HepG2 (cell line): ENCODE measurements around the gene MRPL18. TPM values are rescaled to one million over a fixed set of nuclear protein-coding genes. Genes with fewer than 3 reads are reported as not detected.

Experiments used
- ATAC-seq: fragments of 200-7000 bp; cut with Tn5 transposase; 3 replicates; pipeline ENCODE4 v1.9.1; 2020; ENCODE audit warnings: mild to moderate bottlenecking, moderate library complexity
- BruUV-seq: library from RNA; stranded (reverse); fragments of 400-500 nt; replicated peaks from 2 replicates; lab custom pipeline; 2021; lab: Mats Ljungman, UMichigan
- CTCF ChIA-PET: fragments of 300-600 bp; formaldehyde crosslinking; extraction: SDS; loops from one replicate; lab custom pipeline; 2021; ENCODE audit warnings: low total read pairs, inconsistent platforms, low intra/inter-chr PET ratio; lab: Yijun Ruan, JAX
- POLR2A ChIA-PET: fragments of 350-600 bp; sonication (Branson Sonifier 250); formaldehyde crosslinking; loops from one replicate; lab custom pipeline; 2020; ENCODE audit warnings: antibody characterized with exemption, inconsistent platforms; lab: Yijun Ruan, JAX
- DNase-seq: peaks from one replicate; pipeline ENCODE4 v3.0.0-alpha.2; 2015; ENCODE audit warnings: low spot score
- FAIRE-seq: peaks from 3 replicates; lab custom pipeline; 2011; peaks lifted over from hg19 to GRCh38; lab: Jason Lieb, UNC
- H2AFZ ChIP-seq: one replicate; pipeline ENCODE4 v1.6.1; 2011; ENCODE audit warnings: low read length, inconsistent platforms
- H3K27ac ChIP-seq: fragments of 300-600 bp; 3 replicates; pipeline ENCODE4 v1.8.0; 2011; ENCODE audit warnings: mixed run types, mild to moderate bottlenecking, mixed read lengths, low read length, inconsistent platforms; ENCODE audit not compliant: insufficient read depth; ENCODE audit errors: extremely low read length
- H3K27me3 ChIP-seq, 2 experiments: fragments of 200-600 bp in 1 of 2; 2 replicates in 1 of 2; 3 replicates in 1 of 2; pipeline versions ENCODE4 v1.6.0 to v1.8.0; 2011; ENCODE audit warnings: low read length in 2 of 2, mild to moderate bottlenecking in 2 of 2, moderate library complexity in 2 of 2, inconsistent platforms in 1 of 2; ENCODE audit not compliant: insufficient read depth in 2 of 2, control insufficient read depth in 1 of 2
- H3K36me3 ChIP-seq, 2 experiments: fragments of 200-600 bp in 1 of 2; replicated peaks in 1 of 2; 2 replicates in 1 of 2; 3 replicates in 1 of 2; pipeline versions ENCODE4 v1.5.1 to v1.8.0; 2011; ENCODE audit warnings: low read length in 2 of 2, inconsistent platforms in 1 of 2; ENCODE audit not compliant: insufficient read depth in 2 of 2, control insufficient read depth in 1 of 2
- H3K4me1 ChIP-seq: 2 replicates; pipeline ENCODE4 v1.5.1; 2012; ENCODE audit warnings: low read length, inconsistent platforms; ENCODE audit not compliant: insufficient read depth
- H3K4me2 ChIP-seq: 2 replicates; pipeline ENCODE4 v1.6.0; 2011; ENCODE audit warnings: low read depth, low read length, inconsistent platforms
- H3K4me3 ChIP-seq, 3 experiments: fragments of 200-600 bp in 1 of 3; sonication (generic), shearing (Covaris generic) in 1 of 3; replicated peaks in 1 of 3; 2 replicates each; pipeline ENCODE4 v1.5.1; 2011 to 2016; ENCODE audit warnings: low read length in 3 of 3, inconsistent platforms in 2 of 3, low read depth in 2 of 3, mild to moderate bottlenecking in 2 of 3, control low read depth in 1 of 3, mixed read lengths in 1 of 3; ENCODE audit not compliant: insufficient read depth in 1 of 3
- H3K79me2 ChIP-seq: one replicate; pipeline ENCODE4 v1.6.1; 2011; ENCODE audit warnings: low read length, inconsistent platforms; ENCODE audit not compliant: insufficient read depth
- H3K9ac ChIP-seq: 2 replicates; pipeline ENCODE4 v1.6.0; 2011; ENCODE audit warnings: mild to moderate bottlenecking, low read depth, low read length, inconsistent platforms; ENCODE audit not compliant: insufficient read depth
- H3K9me3 ChIP-seq: 2 replicates; pipeline ENCODE4 v1.5.1; 2012; ENCODE audit warnings: mild to moderate bottlenecking, low read length
- H4K20me1 ChIP-seq: 2 replicates; pipeline ENCODE4 v1.6.0; 2011; ENCODE audit warnings: inconsistent platforms, mild to moderate bottlenecking, low read length, moderate library complexity; ENCODE audit not compliant: insufficient read depth
- KLF13 ChIP-seq: sonication (generic); formaldehyde crosslinking; IDR thresholded peaks from 2 replicates; pipeline ENCODE4 v1.4.0; 2020; ENCODE audit warnings: mild to moderate bottlenecking, missing genetic modification reagents
- MBNL3 ChIP-seq: fragments of 250-450 bp; sonication (Bioruptor Pico); conservative IDR thresholded peaks from 2 replicates; pipeline ENCODE4 v1.8.0; 2022; ENCODE audit warnings: mild to moderate bottlenecking, inconsistent platforms
- RFXANK ChIP-seq: IDR thresholded peaks from 2 replicates; pipeline ENCODE4 v1.6.1; 2016
- SMC3 ChIP-seq: IDR thresholded peaks from 2 replicates; pipeline ENCODE4 v1.6.1; 2011; ENCODE audit warnings: low read length, improper control_type of control experiment
- TAF1 ChIP-seq: sonication (generic); formaldehyde crosslinking; IDR thresholded peaks from 2 replicates; pipeline ENCODE4 v1.4.0; 2020; ENCODE audit warnings: missing genetic modification reagents
- ZBTB40 ChIP-seq, 2 experiments: fragments of 450-650 bp in 1 of 2; sonication (generic) in 1 of 2; formaldehyde crosslinking in 1 of 2; IDR thresholded peaks; 2 replicates each; pipeline versions ENCODE4 v1.6.1 to v1.8.0; 2016 to 2022; ENCODE audit warnings: antibody characterized with exemption in 1 of 2, mild to moderate bottlenecking in 1 of 2, missing genetic modification reagents in 1 of 2
- ZNF296 ChIP-seq: sonication (generic); formaldehyde crosslinking; conservative IDR thresholded peaks from 2 replicates; pipeline ENCODE4 v1.5.0; 2020; ENCODE audit warnings: mild to moderate bottlenecking, missing genetic modification reagents
- ZNF512B ChIP-seq: sonication (generic); formaldehyde crosslinking; IDR thresholded peaks from 2 replicates; pipeline ENCODE4 v1.5.1; 2020; ENCODE audit warnings: missing genetic modification reagents, mild to moderate bottlenecking, borderline replicate concordance
- ZNF513 ChIP-seq: sonication (generic); formaldehyde crosslinking; conservative IDR thresholded peaks from 2 replicates; pipeline ENCODE4 v1.5.0; 2020; ENCODE audit warnings: missing genetic modification reagents
- WGBS: methylation state at CpG from one replicate; pipeline ENCODE4 v1.1.6; 2017; ENCODE audit warnings: low lambda C conversion rate; 5-methylcytosine and 5-hydroxymethylcytosine counted together
- in situ Hi-C: cut with HindIII; loops from 2 replicates; pipeline ENCODE4 v1.10.0; 2017; ENCODE audit warnings: low pct_unique_long_range_greater_than_20kb; ENCODE audit not compliant: extremely low pct_ligation_motif_present
- intact Hi-C: fragments of 100-400 bp; cut with micrococcal nuclease; formaldehyde crosslinking; loops from one replicate; pipeline ENCODE4 v1.10.0; 2022; ENCODE audit not compliant: unreplicated experiment
- polyA plus RNA-seq, 8 experiments: library from polyadenylated mRNA; depleted of rRNA in 3 of 8; stranded (reverse) in 7 of 8; unstranded in 1 of 8; fragments of >200 nt; fragmentation: Illumina TruSeq in 4 of 8; extraction: Trizol in 4 of 8; gene quantifications; 2 replicates each; pipeline versions ENCODE4 v1.2.1 to v1.2.3, GENCODE V29; 2011 to 2016; ENCODE audit warnings: low read depth in 4 of 8, missing spikeins in 1 of 8, mixed read lengths in 1 of 8; ENCODE audit not compliant: insufficient read depth in 1 of 8
- total RNA-seq, 5 experiments: library from RNA; depleted of rRNA; stranded (reverse); fragments of >200 nt; fragmentation: Illumina TruSeq; extraction: Trizol; gene quantifications; 2 replicates each; pipeline ENCODE4 v1.2.3, GENCODE V29; 2016; ENCODE audit warnings: low read depth in 1 of 5

Gene MRPL18
- total and polyA plus RNA-seq, 2 of the 13 experiments (the other 11 are each of a cell fraction or from before 2014, with no cell fraction given) = 85.6 to 176 TPM

- no peak for TF ChIP-seq MBNL3 (CRISPR knock-in tag)
- TF ChIP-seq RFXANK (CRISPR knock-in tag) = no peak
- no peak for TF ChIP-seq KLF13 (CRISPR knock-in tag)
Observed at GRCh38 chr6:159833556-159833955, 43.3 kb downstream of the MRPL18 start (continued).

GRCh38 chr6:159833997-159834603 is 43.8 kb downstream of the MRPL18 start:
- Histone ChIP-seq H3K36me3 (no peaks in the 10 kb centered on the region), H3K4me3 (no peak overlapping the region), H3K27me3 (peaks cover 6 to 60% of the 10 kb centered on the region in 2 experiments; a peak in 4 of 5 replicates), H3K27ac (no peak overlapping the region), H3K79me2 (no peaks in the 10 kb centered on the region), H3K9ac (no peak overlapping the region), H3K4me2 (no peak overlapping the region), H2AFZ (no peak overlapping the region), H3K4me1 (no peaks in the 10 kb centered on the region), H3K9me3 (no peaks in the 10 kb centered on the region), H4K20me1 (no peaks in the 10 kb centered on the region)
- BruUV-seq = no TSS peak
- in situ Hi-C loops = no loop called here
- CTCF ChIA-PET = no interaction called here
- ATAC-seq = no peak
- POLR2A ChIA-PET = no interaction called here
- WGBS = 39% methylated on average over 5 of the region's 5 CpGs
- intact Hi-C loops = no loop called here
- FAIRE-seq = no peak
- DNase-seq = no peak
- TF ChIP-seq ZNF512B (CRISPR knock-in tag) (no peak), ZNF513 (CRISPR knock-in tag) (no peak), TAF1 (no peak), SMC3 (no peak), ZNF296 (no peak), ZBTB40 (IDR thresholded peaks at IDR 0.05) (no peak), ZBTB40 (CRISPR knock-in tag; IDR thresholded peaks at IDR 0.05) (no peak)
